ENCODE data around the gene SCRN2.

The SCRN2 gene

DNA sequence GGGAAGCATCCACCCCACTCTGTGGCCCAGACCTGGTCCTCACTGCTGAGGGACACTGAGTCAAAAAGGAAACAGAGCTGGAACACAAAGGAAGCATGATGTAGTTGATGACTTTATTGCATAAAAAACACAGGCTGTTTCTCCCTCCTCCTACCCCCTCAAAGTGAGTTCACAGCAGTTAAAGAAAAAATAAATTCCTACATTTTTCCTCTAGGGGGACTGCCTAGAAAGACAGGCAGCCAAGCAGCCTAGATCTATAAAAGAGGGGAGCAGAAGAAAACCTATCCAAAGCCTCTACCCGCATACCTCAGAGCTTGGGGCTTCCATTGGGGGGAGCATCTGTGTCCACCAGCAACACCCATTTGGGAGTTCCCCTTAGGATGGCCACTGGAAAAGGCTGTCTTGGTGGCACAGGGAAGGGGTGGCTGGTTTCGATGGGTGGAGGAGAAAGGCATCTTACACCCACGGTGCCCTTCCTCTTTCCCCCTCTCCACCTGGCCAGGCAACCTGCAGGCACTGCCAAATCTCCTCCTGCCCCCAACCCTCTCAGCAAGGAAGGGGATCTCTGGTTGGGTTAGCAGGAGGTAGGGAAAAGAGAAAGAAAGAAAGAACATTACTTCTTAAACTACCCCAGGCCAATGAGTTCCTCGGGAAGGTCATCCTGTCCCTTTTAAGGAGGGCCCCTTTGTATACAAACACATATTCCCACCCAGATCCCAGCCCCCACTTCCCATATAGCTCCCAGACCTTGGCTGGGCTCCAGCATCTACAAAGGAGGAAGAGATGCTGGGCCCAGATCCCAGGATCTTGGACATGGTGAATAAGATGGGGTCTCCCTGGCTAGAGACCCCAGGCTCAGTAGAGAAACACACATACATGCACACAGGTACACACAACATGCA is 4.0 kb upstream of the SCRN2 start:
- DNase-seq = peak; percentile 79 to 82

DNA sequence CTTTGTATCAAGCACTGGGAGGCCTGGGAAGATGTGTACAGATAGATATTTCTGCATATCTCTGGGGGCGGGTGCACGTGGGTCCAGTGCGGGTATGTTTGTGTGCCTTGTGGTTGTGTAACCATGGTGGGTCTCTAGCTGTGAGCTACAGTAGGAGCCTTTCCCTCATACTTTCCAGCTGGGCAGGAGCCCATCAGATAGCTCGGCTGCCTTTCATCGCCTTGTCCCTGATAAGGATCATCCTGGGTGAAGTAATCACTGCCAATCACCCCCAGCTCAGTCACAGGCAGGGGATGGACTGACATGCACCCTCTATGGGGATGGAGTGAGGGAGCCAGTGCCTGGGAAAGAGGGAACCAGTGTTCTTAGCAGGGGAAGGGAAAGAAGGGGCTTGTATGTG is 3.2 kb upstream of the SCRN2 start:
- no peak for DNase-seq

GRCh38 chr17:47843391-47843730 is 2.3 kb upstream of the SCRN2 start:
- DNase-seq = no peak

DNA sequence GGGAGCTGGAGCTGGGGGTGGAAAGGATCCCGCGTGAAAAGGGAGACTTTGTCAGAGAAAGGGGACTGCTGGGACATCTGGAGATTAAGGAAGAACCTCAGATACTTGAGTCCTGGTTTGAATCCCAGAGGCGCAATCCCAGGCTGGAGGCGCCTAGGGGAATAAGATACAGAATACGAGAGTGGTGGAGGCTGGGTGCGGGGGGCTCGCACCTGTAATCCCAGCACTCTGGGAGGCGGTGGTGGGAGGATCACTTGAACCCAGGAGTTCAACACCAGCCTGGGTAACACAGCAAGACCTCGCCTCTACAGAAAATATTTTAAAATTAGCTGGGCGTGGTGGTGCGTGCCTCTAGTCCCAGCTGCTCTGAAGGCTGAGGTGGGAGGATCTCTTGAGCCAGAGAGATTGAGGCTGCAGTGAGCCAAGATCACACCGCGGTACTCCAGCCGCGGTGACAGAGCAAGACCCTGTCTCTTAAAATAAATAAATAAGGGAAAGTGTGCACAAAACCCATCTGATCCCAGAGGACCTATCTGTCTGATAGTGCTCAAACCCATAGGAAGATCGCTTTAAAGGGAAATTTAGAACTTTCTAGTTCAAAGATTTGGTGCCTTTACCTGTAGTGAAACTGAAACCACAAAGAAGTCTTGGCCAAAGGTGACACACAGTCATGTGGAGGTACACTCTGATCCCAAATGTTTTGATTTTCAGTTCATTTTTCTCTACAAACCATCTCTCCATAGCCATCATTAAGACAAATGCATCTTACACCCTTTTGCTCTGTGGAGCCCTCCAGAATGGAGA is 617 bp upstream of the SCRN2 start:
- no peak for DNase-seq

DNA sequence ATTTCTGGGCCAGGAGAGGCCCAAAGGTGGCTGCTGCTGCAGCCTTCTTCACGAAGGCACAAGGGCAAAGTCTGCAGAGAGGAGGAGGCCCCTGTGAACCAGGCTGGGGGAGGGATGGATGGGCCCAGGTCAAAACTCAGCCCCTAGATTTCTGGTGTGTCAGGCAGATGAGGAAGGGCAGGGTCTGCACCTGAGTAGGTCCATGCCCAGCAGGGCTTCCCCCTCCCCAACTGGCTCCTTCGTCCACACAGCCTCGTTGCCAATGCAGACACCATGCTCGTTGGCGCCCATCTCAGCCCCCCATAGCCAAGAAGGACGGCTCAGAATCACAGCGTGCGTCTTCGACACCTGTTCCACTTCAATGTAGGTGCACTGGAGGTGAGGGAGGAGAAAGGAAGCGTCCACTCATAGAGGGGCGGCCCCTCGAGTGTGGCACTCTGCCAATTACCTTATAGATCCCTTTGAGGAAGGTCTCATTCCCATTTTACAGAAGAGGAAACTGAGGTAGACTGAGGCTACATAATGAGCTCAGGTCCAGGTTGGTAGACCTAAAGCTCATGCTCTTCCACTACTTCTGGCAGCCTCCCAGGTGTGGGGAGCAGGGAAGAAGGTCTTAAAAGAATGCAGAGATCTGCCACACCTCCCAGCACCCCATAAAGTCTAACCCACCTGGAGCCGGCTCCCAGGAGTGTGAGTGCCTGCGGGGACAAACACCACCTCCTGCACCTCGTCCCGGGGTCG is 902 bp downstream of the SCRN2 start:
- DNase-seq = no peak

DNA sequence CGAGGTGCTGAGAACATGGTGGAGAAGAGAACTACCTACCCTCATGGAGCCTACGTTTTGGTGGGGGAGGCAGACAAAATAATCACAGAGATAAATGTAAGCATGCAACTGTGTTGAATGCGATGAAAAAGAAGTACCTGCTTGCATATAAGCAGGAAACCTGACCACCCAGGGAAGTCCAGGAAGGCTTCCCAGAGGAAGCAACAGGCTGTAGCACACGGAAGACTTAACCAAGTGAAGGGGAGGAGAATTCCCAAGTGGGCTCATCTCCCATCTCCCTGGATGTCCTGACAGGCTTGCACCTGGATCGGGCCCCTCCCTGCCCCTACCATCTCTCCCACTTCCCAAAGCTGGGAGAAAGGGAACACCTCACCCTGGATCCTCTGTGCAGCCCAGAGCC is 2.0 kb downstream of the SCRN2 start:
- no peak for DNase-seq

- DNase-seq = no peak
These were observed 2.4 kb downstream of the SCRN2 start for GRCh38 chr17:47838636-47839035.

DNA sequence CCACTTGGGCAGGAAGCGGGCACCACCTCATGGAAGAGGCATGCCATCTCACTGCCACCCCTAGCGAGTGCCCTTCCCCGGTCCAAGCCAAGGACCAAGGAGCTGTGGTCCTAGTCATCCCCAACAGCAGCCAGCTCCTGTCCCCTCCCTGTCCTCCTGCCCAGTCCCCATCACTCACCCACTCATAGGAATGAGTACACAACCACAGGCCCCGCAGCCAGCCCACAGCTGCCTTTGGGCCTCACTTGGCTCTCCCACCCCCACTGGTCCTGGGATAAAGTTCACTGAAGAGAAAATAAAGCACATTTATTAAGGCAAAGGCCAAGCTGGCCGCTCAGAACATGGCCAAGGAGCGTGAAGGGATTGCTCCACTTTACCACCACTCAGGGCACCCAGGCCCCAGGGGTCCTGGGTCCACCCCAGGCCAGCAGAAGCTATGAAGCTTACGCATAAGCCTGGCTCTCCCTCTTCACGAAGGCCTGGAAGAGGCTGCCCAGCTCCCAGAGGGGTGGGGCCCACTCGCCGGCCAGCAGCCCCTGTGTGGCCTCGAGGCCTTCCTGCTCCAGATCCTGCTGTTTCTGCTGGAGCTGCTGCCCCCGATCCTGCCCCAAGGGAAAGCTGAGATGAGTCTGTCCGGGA is 3.6 kb downstream of the SCRN2 start:
- DNase-seq = no peak

- DNase-seq = no peak
These were observed 4.5 kb downstream of the SCRN2 start for GRCh38 chr17:47836601-47837000.

DNA sequence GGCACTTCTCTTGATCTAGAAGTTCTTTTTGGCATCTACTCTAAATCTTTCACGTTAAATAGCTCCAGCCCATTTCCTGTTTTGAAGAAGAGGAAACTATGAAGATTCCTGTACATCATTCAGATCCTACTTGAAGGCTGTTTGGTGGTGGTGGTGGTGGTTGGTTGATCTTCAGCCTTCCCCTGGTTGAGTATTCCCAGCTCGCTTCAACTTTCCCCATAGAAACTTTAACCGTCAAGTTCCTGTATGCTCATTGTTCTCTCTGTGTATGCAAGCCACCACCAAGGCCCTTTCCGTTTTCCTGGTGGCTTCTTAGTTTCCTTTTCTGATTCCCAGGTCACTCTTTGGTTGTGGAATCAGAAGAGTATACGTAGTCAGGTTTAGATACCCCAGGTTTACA is 6.3 kb downstream of the SCRN2 start:
- DNase-seq = no peak

GRCh38 chr17:47831934-47832327 is 9.1 kb downstream of the SCRN2 start:
- DNase-seq = peak; percentile 51 to 61

GRCh38 chr17:47831003-47831933 is 9.8 kb downstream of the SCRN2 start, which contains the start of the genes LRRC46 and MRPL10:
Gene LRRC46, plus strand, starts transcription at chr17:47831670. Its CDS starts 320 bp downstream, at chr17:47831990.
Gene MRPL10, minus strand, starts transcription at chr17:47831541. Its CDS starts 30 bp downstream, at chr17:47831511.
- peak; percentile 99 for DNase-seq

DNA sequence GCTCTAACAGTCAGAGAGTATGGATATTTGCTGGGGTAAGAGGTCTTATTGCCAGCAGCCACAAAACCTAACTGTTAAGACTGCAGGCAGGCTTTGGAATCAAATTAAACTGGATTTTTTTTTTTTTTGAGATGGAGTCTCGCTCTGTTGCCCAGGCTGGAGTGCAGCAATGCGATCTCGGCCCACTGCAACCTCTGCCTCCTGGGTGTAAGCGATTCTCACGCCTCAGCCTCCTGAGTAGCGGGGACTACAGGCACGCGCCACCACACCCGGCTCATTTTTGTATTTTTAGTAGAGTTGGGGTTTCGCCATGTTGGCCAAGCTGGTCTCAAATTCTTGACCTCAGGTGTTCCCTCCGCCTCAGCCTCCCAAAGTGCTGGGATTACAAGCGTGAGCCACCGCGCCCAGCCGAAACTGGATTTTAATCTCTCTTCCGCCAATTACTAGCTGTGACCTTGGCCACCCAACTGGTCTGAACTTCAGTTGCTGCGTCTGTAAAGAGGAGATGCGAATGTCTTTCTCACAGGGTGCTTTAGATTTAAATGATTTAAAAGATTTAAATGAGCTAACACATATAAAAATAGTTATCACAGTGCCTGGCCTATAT is 10.6 kb downstream of the SCRN2 start:
- no peak for DNase-seq

GRCh38 chr17:47829870-47830269 is 11.2 kb downstream of the SCRN2 start:
- no peak for DNase-seq

DNA sequence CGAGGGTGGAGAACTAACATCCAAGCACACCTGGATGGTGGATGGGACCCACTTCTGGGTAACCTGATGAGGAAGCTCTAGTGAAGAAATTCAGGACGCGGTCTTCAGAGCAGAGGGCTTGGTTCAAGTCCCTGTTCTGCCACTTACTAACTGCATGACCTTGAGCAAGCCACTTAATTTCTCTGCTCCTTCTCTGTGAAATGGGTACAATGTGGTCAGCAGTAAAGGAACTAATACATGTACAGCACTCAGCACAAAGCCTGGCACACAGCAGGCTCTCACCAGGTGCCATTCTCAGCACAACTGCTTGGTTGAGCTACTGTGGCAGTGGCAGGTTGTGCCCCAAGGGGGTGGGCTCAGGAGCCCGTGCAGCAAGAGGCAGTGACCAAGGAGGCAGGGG is 17.6 kb downstream of the SCRN2 start:
- DNase-seq = no peak

GRCh38 chr17:47822785-47823184 is 18.3 kb downstream of the SCRN2 start:
- no peak for DNase-seq

DNA sequence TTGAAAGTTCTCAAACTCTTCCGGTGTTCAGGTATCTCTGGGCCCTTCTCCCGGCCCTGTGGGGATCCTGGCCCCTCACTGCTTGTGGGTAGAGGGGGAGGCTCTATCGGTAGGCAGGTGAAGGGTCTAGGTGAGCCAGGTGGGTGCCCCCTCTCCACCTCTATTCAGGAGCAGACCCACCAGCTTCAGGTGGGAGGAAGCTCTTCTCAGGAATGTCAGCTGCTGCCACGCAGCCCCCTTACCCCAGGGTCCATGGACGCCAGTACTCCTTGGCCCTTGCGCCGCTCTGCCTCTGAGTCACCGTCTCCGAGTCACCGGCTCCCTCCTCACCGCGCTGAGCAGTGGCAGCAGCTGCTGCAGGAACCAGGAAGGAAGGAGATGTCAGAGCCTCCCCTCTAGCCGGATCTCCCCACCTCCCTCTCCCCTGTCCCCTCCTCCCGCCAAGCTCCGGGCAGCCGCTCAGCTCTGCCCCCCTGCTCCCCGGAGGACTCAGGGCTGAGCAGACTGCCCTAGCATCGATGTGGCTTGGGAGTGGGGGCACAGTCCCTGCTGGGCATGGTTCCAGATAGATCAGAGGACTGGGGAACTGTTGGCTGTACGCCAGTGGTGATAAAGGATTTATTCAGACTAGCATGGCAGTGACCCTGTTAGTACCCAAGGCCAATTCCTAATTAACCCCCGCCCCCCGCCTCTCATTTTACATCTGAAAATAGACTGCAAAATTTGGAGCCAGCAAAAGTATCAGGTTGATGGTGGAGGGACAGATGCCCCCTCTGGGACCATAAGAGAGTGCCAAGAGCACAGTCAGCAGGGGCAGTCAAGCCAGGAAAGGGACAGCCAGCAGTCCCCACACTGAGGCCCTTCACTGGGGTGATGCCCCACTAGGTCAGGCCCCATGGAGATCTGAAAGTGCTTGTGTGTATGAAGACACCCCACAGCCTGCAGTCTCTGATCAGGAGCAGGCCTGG is 19.4 kb downstream of the SCRN2 start, which contains the start of gene OSBPL7:
TSS of gene OSBPL7 (minus strand) at position 371 of the 968 bp plus-strand sequence. CDS start 1,516 bp downstream, outside the sequence.
- peak; percentile 98 for DNase-seq

DNA sequence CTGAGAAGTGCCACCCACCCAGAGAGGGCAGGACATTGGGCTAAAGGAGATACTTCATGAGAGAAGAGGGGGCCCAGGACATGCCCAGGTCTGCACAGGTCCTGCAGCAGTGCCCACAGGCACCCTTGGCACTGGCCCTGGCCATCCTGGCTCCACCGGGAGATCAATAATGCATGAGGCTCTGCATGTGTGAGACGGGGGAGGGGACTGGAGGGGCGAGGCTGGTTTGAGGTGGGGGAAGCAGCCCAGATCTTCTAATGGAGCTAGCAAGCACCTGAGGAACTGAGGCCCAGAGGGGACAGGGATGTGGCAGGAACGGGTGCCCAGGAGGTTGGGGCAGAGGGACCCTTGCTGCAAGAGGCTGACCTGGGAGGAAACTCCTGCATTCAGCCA is 20.0 kb downstream of the SCRN2 start:
- no peak for DNase-seq

DNA sequence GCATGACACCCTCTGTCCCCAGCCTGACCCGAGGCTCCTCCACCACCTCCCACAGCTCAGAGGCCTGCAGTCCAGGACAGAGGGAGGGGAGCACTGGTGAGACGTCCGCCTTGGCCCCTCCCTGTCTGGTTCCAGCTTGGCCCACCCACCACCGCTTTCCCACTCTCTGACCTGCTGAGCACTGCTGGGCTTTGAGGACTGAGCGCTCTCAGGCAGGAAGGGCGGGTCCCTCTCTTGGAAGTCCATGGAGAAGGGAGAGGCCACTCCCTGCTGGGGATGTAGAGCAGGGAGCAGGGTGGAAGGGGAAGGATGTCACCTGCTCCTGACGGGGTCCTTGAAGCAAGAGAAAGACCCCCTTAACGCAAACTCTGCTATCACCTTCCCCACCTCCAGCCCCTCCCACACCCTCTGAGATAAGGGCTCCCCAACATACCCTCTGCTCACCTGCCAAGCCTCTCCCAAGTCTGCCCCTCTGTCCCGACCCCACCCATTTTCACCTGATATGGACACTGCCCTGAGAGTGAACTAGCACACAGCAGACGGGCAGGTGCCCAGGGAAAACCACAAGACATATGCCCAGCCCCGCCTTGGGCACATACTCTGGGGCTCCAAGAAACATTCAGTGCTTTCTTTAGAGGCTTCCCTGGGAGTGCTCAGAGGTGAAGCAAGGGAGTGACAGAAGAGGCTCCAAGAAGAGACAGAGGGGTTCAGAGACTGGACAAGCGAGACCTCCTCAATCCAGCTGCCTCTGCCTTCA is 20.9 kb downstream of the SCRN2 start:
- DNase-seq = no peak

Data from Kasumi-1 (cell line).